Upper lobe of left lung (tissue), 6 donors: Measurements from ENCODE around the gene TICAM1. TPM values are rescaled to one million over a fixed set of nuclear protein-coding genes. Genes with fewer than 3 reads are reported as not detected.
"Not testable (repeated sequence)": the region's sequence is repeated elsewhere in the genome, so short reads cannot be mapped to it uniquely, and the experiment has no call there.

Experiments used
- ATAC-seq, 2 donors: fragments of 200-7000 bp; cut with Tn5 transposase; one replicate each; pipeline ENCODE4 v1.9.1; 2022; ENCODE audit warnings: mild to moderate bottlenecking in 2 of 2, moderate library complexity in 2 of 2; ENCODE audit not compliant: low FRiP score in 2 of 2
- DNase-seq, 2 donors: peaks; one replicate each; pipeline ENCODE4 v3.0.0-alpha.2; 2019 to 2020
- H3K27ac ChIP-seq, 4 donors: fragments of 200-600 bp; sonication (generic); one replicate each; pipeline ENCODE4 v1.5.1; 2016 to 2019
- H3K27me3 ChIP-seq, 4 donors: fragments of 200-600 bp; sonication (generic); one replicate each; pipeline ENCODE4 v1.5.1; 2017 to 2019
- H3K36me3 ChIP-seq, 4 donors: fragments of 200-600 bp; sonication (generic); one replicate each; pipeline ENCODE4 v1.5.1; 2016 to 2019
- H3K4me1 ChIP-seq, 4 donors: fragments of 200-600 bp; sonication (generic); one replicate each; pipeline ENCODE4 v1.5.1; 2018 to 2019
- H3K4me3 ChIP-seq, 4 donors: fragments of 200-600 bp; sonication (generic); one replicate each; pipeline ENCODE4 v1.5.1; 2017 to 2019; ENCODE audit warnings: mild to moderate bottlenecking in 2 of 4, moderate library complexity in 1 of 4
- H3K9me3 ChIP-seq, 4 donors: fragments of 200-600 bp; sonication (generic); one replicate each; pipeline ENCODE4 v1.5.1; 2018 to 2019
- EP300 ChIP-seq, 4 donors: sonication (generic); formaldehyde crosslinking; IDR thresholded peaks; one replicate each; pipeline ENCODE4 v1.5.1; 2017; ENCODE audit warnings: antibody characterized with exemption in 4 of 4, control low read depth in 2 of 4
- POLR2A ChIP-seq, 4 donors: fragments of 450-650 bp; IDR thresholded peaks; one replicate each; pipeline ENCODE4 v1.5.1; 2016 to 2017; ENCODE audit warnings: antibody characterized with exemption in 4 of 4, mild to moderate bottlenecking in 2 of 4
- POLR2AphosphoS5 ChIP-seq, 2 donors: sonication (generic); formaldehyde crosslinking; IDR thresholded peaks; one replicate each; pipeline ENCODE4 v1.5.1; 2017; ENCODE audit warnings: antibody characterized with exemption in 2 of 2
- WGBS, 2 donors: methylation state at CpG; one replicate each; pipeline ENCODE4 v1.1.5; 2017 to 2018; 5-methylcytosine and 5-hydroxymethylcytosine counted together
- total RNA-seq, 6 donors: library from RNA; depleted of rRNA in 4 of 6; stranded (reverse); fragments of >200 nt in 4 of 6; gene quantifications; one replicate each; pipeline versions ENCODE4 v1.1.0 to v1.2.1, GENCODE V29; 2016 to 2021
- TF ChIP-seq, protein P1 (sequence below), 6 experiments: fragments of 450-650 bp in 4 of 6; fragments of 200-600 bp in 2 of 6; sonication (generic) in 2 of 6; IDR thresholded peaks; one replicate each; pipeline ENCODE4 v1.5.1; 2016 to 2019; ENCODE audit warnings: antibody characterized with exemption in 6 of 6
- donor health status: DM: no; HTN: no; CAD: no; lungs with moderate emphysema.
- donor health status: DM: no; HTN: yes; CAD: no; lungs with severe emphysema.

Gene TICAM1
- total RNA-seq, 6 donors from 2014 or later, result 9.0 to 23.3 (median 17.1) TPM

DNA sequence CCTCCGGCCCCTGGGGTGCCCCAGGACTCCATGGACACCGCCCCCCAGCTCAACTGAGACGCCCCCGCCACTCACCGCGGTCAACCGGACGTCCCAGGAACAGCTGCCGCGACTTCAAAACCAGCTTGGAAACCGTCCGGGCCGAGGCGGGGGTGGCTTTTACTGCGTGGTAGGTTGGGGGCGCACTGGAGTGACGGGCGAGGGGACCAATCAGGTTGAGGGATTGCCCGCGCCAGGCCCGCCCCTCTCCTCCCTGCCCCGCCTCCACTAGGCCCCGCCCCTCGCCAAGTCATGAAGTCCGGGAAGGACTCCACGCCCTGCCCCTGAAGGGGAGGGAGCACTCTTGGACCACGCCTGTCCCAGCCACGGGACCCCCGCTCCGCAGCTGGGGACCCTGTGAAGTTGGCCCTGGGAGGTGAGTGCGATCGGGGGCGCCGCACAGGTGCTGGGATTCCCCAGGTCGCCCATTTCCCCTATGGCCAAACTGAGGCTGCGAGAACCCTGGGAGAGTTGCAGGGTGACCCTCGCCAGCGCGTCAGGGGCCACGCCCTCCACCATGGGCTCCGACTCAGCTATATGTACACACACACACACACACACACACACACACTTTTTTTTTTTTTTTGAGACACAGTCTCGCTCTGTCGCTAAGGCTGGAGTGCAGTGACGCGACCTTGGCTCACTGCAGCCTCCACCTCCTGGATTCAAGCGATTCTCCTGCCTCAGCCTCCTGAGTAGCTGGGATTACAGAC, 36.2 kb upstream of the TICAM1 start, which contains the start of gene PLIN3:
TSS of gene PLIN3 (minus strand) at position 134 of the 752 bp plus-strand sequence. CDS start 6,273 bp downstream, outside the sequence.
- ATAC-seq (peak; percentile 98 to 99), DNase-seq (peak; percentile 96 to 97)
- H3K4me1 ChIP-seq, result peaks cover 5 to 19% (median 9%) of the 10 kb centered on the region in 4 donors
- WGBS, 2 donors, result 6 to 11% methylated on average over 14 to 37 of the region's 46 CpGs
- peaks cover 0 to 4% (median 0%) of the 10 kb centered on the region in 4 donors for H3K36me3 ChIP-seq
- H3K27ac ChIP-seq, result peak within 1 kb of the TSS; percentile 82 to 95 (median 92)
- H3K9me3 ChIP-seq, result no peaks in the 10 kb centered on the region
- peak within 1 kb of the TSS; percentile 60 to 83 (median 67) for H3K4me3 ChIP-seq
- no peaks in the 10 kb centered on the region for H3K27me3 ChIP-seq
- TF ChIP-seq, protein P1, sequence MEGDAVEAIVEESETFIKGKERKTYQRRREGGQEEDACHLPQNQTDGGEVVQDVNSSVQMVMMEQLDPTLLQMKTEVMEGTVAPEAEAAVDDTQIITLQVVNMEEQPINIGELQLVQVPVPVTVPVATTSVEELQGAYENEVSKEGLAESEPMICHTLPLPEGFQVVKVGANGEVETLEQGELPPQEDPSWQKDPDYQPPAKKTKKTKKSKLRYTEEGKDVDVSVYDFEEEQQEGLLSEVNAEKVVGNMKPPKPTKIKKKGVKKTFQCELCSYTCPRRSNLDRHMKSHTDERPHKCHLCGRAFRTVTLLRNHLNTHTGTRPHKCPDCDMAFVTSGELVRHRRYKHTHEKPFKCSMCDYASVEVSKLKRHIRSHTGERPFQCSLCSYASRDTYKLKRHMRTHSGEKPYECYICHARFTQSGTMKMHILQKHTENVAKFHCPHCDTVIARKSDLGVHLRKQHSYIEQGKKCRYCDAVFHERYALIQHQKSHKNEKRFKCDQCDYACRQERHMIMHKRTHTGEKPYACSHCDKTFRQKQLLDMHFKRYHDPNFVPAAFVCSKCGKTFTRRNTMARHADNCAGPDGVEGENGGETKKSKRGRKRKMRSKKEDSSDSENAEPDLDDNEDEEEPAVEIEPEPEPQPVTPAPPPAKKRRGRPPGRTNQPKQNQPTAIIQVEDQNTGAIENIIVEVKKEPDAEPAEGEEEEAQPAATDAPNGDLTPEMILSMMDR (IDR thresholded peaks at IDR 0.05), result no peak
- TF ChIP-seq POLR2A (IDR thresholded peaks at IDR 0.05) (peak in 1 of 4 donors; percentile 64), POLR2AphosphoS5 (IDR thresholded peaks at IDR 0.05) (peak; percentile 63 to 64)

GRCh38 chr19:4866595-4867424, 35.3 kb upstream of the TICAM1 start:
- DNase-seq (peak; percentile 73 to 78), ATAC-seq (peak; percentile 54 to 67)

DNA sequence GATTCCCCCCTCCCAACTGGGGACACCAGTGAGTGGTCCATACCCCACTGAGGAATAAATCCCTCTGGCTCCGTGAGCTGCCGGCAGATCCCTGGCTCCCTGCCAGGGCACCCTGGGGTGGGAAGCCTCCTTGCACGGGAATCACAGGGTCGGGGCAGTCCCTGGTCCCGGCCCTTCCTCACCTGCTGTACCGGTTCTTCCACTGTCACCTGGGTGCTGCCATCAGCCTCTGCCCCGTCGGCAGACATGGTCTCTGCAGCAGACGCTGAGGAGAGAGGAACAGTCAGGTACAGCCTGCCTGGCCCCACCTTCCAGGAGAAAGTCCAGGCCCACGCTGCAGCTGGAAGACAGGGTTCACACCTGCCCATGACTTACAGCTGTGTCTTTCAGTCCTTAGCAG, 29.6 kb upstream of the TICAM1 start:
- Histone ChIP-seq H3K9me3 (no peaks in the 10 kb centered on the region), H3K27me3 (no peaks in the 10 kb centered on the region), H3K27ac (no peak overlapping the region), H3K36me3 (peaks cover 9 to 64% (median 31%) of the 10 kb centered on the region in 4 donors), H3K4me1 (peaks cover 0 to 1% (median under 1%) of the 10 kb centered on the region in 4 donors), H3K4me3 (no peak overlapping the region)
- peak in 1 of 2 donors; percentile 50 for DNase-seq
- TF ChIP-seq, protein P1 (IDR thresholded peaks at IDR 0.05), result no peak
- TF ChIP-seq EP300 (IDR thresholded peaks at IDR 0.05) (no peak), POLR2A (IDR thresholded peaks at IDR 0.05) (no peak), POLR2AphosphoS5 (IDR thresholded peaks at IDR 0.05) (no peak)
- WGBS, 2 donors, result 78 to 95% methylated on average over 8 to 10 of the region's 10 CpGs
- ATAC-seq, result no peak

More at GRCh38 chr19:4866595-4867424, 35.3 kb upstream of the TICAM1 start:
- H3K36me3 ChIP-seq, result peaks cover 0 to 13% (median 0%) of the 10 kb centered on the region in 4 donors
- peak overlapping the region; percentile 82 to 95 (median 92) for H3K27ac ChIP-seq
- peak overlapping the region; percentile 59 to 83 (median 67) for H3K4me3 ChIP-seq
- no peaks in the 10 kb centered on the region for H3K9me3 ChIP-seq
- TF ChIP-seq EP300 (IDR thresholded peaks at IDR 0.05), result no peak
- TF ChIP-seq, protein P1 (IDR thresholded peaks at IDR 0.05), result no peak
- no peak for TF ChIP-seq POLR2AphosphoS5 (IDR thresholded peaks at IDR 0.05)
- no peak for TF ChIP-seq POLR2A (IDR thresholded peaks at IDR 0.05)
- H3K4me1 ChIP-seq, result peaks cover 5 to 19% (median 9%) of the 10 kb centered on the region in 4 donors
- H3K27me3 ChIP-seq, result no peaks in the 10 kb centered on the region
- WGBS, 2 donors, result 2 to 10% methylated on average over 2 to 22 of the region's 22 CpGs

DNA sequence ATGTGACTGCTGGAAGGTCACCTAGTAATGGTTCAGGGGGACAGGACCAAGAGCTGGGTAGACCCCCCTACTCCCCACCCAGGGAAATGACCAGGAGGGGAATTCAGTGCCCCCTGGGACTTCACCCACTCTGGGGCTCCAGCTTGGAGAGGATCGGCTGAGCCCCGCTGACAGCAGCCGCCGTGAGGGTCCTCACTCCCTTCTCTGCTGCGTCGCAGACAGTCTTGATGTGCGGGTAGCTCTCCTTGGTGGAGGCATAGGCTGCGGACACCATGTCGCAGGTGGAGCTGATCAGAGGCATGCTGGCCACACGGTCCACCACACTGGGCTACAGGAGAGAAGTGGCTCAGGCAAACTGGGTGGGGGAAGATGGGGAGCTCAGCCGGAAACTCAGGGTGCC, 28.2 kb upstream of the TICAM1 start:
- H3K27me3 ChIP-seq, result no peaks in the 10 kb centered on the region
- no peaks in the 10 kb centered on the region for H3K9me3 ChIP-seq
- H3K27ac ChIP-seq, result no peak overlapping the region
- H3K36me3 ChIP-seq, result peaks cover 9 to 76% (median 40%) of the 10 kb centered on the region in 4 donors
- ATAC-seq (peak in 1 of 2 donors; percentile 28), DNase-seq (peak in 1 of 2 donors; percentile 52)
- TF ChIP-seq POLR2AphosphoS5 (IDR thresholded peaks at IDR 0.05) (no peak), POLR2A (IDR thresholded peaks at IDR 0.05) (no peak), EP300 (IDR thresholded peaks at IDR 0.05) (no peak)
- TF ChIP-seq, protein P1 (IDR thresholded peaks at IDR 0.05), result no peak
- H3K4me3 ChIP-seq, result no peak overlapping the region
- WGBS, 2 donors, result 97% methylated on average over 11 of the region's 11 CpGs
- H3K4me1 ChIP-seq, result no peaks in the 10 kb centered on the region

DNA sequence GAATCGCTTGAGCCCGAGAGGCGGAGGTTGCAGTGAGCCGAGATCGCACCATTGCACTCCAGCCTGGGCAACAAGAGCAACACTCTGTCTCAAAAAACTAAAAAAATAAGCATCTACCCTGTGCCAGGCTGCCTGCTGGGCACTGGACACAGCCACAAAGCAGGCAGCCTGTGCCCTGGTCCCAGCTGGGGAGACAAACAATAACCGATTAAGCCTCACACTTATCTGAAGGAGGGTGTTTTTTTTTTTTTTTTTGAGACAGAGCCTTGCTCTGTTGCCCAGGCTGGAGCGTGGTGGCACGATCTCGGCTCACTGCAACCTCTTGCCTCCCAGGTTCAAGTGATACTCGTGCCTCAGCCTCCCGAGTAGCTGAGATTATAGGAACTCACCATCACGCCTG, 25.0 kb upstream of the TICAM1 start:
- peaks cover 9 to 91% (median 50%) of the 10 kb centered on the region in 4 donors for H3K36me3 ChIP-seq
- H3K4me1 ChIP-seq, ATAC-seq, H3K4me3 ChIP-seq, H3K27me3 ChIP-seq, DNase-seq, H3K9me3 ChIP-seq, H3K27ac ChIP-seq: not testable (repeated sequence)
- WGBS, 2 donors, result 91 to 95% methylated on average over 12 of the region's 12 CpGs

DNA sequence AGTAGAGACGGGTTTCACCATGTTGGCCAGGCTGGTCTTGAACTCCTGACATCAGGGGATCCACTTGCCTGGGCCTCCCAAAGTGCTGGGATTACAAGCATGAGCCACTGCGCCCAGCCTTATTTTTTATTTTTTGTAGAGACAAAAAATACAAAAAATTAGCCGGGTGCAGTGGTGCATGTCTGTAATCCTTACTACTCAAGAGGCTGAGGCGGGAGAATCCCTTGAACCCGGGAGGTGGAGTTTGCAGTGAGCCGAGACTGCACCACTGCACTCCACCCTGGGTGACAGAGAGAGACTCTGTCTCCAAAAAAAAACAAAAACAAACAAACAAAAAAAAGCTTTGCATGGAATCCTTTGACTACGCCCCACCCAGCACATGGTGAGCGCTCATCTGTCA, 22.0 kb upstream of the TICAM1 start:
- H3K4me3 ChIP-seq, ATAC-seq, H3K27me3 ChIP-seq, H3K4me1 ChIP-seq, H3K27ac ChIP-seq, H3K9me3 ChIP-seq, DNase-seq: not testable (repeated sequence)
- H3K36me3 ChIP-seq, result peaks cover 0 to 84% (median 44%) of the 10 kb centered on the region in 4 donors
- WGBS, 2 donors, result 90 to 96% methylated on average over 8 of the region's 8 CpGs
